SIG-M5 (cell line): ENCODE measurements around the gene DYNLL2.
"Not testable (repeated sequence)": the region's sequence is repeated elsewhere in the genome, so short reads cannot be mapped to it uniquely, and the experiment has no call there.

Source experiments
- DNase-seq: peaks from one replicate; lab custom pipeline; 2025; lab: John Stamatoyannopoulos, UW

Gene DYNLL2

DNA sequence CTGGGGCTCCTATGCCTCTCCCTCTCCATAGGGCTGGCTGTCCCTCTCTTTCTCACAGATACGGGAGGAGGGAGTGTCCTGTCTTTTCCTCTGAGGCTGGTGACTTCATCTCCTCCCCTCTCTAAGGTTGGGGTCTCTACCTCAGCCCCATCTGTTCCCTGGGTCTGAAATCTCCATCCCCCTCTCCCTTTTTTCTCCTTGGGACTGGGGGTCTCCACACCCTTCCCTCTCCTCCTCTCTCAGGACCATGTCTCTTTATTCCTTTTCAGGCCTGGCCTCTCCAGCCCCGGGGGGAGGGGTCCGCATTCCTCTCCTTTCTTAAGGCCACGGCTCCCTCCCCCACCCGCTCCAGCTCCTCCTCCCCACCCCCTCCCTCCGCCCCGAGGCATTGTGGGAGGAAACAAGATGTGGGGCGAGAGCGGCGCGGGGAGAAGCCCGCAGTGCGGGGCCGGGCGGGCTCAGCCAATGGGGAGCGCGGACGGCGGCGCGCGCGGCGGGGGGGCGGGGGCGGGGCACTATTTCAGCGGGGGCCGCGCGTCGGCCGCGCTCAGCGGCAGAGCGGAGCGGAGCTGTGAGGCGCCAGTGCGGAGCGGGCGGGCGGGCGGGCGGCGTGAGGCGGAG, at the start of gene DYNLL2:
Gene DYNLL2 (plus strand): TSS at position 550 of the 621 bp plus-strand sequence. CDS start 3,672 bp downstream, outside the sequence.
- DNase-seq, result no peak

- no peak for DNase-seq
These were observed 43.2 kb upstream of the DYNLL2 start for GRCh38 chr17:58039975-58040374.

- no peak for DNase-seq
These were observed 42.8 kb upstream of the DYNLL2 start for GRCh38 chr17:58040386-58040785.

DNA sequence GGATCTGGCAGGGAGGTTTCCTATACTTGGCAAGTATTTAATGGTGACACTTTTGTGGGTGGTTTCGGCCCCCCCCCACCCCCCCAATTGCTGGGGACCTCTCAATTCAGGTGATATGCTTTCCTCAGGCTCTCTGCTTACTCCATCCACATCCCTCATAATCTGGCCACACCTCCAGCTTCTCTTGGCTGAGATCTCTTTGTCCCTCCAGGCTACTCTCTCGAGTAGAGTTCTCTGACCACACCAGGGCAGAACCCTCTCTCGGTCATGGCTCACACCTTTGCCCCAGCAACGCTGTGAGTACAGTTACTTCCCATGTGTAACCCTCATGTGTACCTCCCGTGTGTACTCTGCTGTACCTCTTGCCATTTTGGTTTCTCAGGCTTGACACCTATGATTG, 42.1 kb upstream of the DYNLL2 start:
- no peak for DNase-seq

GRCh38 chr17:58043221-58044181, 39.7 kb upstream of the DYNLL2 start:
- DNase-seq, result no peak

GRCh38 chr17:58044256-58044655, 39.0 kb upstream of the DYNLL2 start:
- not testable (repeated sequence) for DNase-seq

DNA sequence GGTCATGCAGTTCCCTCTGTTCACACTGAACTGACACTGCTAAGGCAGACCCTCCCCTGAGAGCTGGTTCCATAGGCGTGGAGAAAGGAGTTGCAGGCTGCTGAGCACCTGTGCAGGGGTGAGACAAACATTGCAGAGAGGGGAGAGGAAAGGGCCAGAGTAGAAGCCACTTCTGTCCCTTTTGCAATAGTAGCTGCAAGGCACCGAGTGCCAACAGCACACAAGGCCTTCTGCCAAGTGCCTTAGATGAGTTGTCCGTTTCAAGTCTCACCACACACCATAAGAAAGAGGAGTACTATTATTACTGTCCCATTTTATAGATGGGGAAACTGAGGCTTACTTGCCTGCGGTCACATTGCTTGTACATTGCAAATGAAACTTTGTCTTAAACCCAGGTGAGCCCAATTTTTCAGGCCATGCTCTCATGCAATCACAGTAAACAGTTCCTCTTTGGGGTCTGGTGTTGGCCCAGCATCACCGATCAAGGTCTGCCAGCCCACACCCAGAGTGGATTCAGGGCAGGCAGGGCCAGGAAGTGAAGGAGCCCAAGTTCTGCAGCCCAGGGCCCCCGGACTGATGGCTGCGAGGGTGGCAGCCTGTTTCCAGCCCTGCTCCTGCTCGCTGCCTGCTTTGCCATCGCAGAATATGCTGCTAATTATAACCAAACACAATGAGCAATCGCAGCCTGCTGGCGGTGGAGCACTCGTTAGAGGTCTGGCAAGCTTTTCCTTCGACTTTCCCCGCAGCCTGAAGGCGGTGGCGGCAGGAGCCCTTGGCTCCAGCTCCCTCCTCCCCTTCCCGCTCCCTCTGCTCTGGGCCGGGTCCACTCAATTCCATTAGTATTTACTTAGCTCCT, 36.8 kb upstream of the DYNLL2 start:
- DNase-seq, result no peak

DNA sequence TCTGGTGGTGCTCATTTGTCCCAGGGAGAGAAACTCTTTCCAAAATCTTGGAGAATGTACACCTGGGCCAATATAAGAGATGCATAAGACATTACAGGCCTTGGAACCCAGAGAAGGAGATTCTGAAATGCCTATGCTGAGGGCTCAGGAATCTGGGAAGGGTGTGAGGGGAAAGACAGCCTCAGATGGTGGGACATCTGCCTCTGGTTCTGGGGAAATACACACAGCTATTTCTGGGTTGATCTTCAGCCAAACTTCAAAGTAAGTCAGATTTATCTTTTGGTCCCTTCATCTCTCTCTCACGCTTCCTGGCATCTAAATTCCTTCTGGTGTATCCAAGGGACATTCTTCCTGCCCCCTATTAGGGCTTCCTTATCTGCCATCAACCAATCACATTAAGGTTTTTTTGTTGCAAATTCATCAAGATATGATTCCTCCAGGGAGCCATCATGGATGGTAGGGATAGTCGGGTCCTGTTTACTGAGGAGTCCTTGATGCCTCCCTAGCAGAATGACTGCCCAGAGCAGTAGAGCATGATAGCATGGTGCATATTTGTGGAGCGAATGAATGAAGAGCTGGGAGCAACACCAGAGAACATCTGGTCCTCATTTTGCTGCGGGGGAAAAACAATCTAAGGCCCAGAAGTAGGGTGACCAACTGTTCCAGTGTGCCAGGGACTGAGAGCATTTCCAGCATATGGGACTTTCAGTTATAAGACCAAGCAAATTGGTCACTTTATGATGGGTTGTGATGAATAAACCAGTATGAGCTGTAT, 35.7 kb upstream of the DYNLL2 start:
- DNase-seq, result no peak

GRCh38 chr17:58049533-58049932, 33.7 kb upstream of the DYNLL2 start:
- DNase-seq, result no peak

- DNase-seq, result no peak
These were observed 32.3 kb upstream of the DYNLL2 start for GRCh38 chr17:58050966-58051365.

DNA sequence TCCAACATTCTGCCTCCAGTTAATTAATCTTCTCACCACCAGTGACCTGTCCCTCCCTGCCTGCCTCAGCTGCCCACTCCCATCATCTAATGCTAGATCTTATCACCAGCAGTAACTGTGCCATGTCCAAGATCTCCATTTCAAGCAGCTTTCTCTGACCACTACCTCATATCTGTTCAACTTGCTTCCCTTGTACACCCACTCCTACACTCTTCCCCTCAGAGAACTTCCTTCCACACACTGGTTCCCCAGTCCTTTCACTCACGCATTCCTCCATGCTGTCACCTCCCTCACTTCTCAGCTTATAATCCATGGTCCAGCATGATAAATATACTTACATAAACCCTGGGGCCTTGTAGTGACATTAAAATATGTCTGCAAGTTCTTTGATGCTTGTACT, 31.8 kb upstream of the DYNLL2 start:
- no peak for DNase-seq

DNA sequence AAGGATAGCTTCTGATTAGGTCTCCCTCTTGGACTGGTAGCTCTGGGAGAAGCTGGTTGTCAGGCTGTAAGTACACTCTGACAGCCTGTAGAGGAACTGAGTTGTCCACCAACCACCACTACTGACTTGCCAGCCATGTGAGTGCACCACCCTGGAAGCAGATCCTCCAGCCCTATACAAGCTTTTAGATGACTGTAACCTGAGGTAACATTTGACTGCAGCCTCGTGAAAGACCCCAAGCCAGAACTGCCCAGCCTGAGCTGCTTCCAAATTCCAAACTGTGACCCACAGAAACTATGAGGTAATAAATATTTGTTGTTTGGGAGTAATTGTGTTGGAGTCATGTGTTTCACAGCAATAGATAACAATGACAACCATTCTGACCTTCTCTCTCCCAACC, 30.8 kb upstream of the DYNLL2 start:
- no peak for DNase-seq

- no peak for DNase-seq
These were observed 30.1 kb upstream of the DYNLL2 start for GRCh38 chr17:58052945-58053715.

- DNase-seq, result no peak
These were observed 28.6 kb upstream of the DYNLL2 start for GRCh38 chr17:58054641-58055040.

GRCh38 chr17:58056476-58056875, 26.7 kb upstream of the DYNLL2 start:
- no peak for DNase-seq

DNA sequence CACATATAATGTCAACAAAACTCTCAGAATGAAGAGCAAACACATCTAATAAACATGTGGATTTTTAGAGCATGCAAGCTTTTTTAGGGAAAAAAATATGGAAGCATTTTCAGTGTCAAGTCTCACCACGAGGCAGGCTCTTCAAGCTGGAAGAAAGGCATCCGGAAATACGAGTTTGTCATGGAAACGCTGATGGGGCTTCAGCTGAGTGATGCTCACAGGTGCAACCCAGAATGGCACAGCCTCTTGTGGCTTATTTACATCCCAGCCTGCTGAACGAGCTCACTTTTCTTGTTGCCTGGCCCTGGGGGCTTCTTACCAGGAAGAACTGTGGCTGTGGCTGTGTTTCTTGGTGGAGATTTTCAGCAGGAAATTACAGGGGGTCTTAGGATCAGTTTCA, 24.1 kb upstream of the DYNLL2 start:
- DNase-seq, result no peak

GRCh38 chr17:58060596-58061191, 22.5 kb upstream of the DYNLL2 start:
- DNase-seq, result no peak

DNA sequence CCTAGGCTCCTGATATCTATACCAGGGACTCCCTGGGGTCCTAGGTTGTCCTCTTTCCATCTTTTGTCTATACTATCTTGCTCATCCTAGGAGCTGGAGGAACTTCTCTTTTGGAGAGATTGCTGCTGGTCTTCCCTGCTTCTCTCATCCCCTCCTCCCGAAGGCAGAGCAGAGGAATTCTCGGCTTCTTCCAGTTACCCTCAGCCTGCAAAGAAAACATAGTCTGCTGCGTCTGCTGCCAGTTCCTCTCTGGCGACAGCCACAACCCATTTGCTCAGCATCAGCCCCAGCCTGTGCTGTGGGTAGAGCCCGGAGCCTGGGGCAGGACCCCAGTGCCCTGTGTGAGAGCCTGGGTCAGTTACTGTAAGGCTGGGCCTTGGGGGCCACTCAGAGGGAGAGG, 21.5 kb upstream of the DYNLL2 start:
- DNase-seq, result no peak

DNA sequence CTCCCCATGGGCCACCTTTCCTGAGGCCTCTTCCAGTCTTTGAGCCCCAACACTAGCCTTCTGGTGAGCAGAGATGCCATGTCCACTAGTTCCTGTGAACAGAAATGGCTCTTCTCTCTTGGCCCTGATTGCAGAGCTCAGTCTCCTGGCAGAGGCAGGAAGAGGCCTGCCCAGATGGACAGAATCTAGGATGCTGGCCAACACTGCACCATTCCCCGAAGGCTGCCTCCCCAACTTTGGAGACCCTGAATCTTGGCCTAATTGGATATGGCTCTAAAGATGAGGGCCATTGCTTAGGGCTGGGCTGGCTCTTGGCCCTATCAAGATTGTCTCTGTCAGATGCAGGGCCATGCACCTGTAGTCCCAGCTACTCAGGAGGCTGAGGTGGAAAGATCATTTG, 18.0 kb upstream of the DYNLL2 start:
- no peak for DNase-seq

GRCh38 chr17:58066401-58066800, 16.8 kb upstream of the DYNLL2 start:
- no peak for DNase-seq
